ENCODE data around the gene DAB1.

The DAB1 gene

DNA sequence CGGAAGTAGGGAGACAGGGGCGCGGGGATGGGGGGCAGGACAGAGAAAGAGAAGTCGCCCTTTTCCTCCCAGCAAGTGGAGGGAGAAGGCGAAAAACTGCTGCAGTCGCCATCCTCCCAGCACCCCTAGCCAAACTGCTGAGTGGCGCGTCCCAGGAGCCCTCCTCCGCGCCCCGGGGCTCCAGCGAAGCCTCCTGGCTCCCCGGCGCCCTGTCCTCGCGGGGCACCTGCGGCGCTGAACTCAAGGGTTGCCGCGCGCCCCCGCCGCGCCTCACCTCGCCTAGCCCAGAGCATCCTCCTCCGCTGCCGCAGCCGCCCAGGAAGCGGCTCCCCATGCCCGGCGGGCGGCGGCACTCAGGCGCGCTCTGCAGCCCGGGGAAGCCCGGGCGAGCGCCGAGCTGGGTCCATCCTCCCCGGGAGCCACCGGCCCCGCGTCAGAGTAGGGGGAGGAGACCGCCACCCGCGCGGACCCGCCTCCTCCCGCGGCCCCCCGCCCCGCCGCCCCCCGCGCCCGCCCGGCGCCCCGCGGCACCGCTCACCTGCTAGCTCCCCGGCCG is at the start of gene DAB1:
Gene DAB1, minus strand, starts transcription at position 405 of the 556 bp plus-strand sequence. CDS start 133,030 bp downstream, outside the sequence.
- DNase-seq, result no peak

DNA sequence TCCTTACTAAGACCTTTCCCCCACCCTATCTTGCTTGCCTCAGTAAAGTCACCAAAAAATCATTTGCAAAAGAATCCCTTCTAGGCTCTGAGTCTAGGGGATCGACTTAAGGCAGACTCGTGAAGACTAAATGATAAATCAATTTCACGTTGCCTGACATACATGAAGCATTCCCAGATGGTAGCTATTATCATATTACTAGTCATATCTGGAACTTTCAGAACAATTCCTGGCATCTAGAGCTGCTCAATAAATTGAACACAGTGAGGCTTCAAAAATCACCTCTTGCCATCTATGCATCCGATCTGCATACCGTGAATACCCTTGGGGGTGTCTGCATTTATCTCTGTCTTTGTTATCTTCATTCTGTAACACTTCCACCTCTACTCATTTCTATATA is 49.6 kb upstream of the DAB1 start:
- no peak for DNase-seq

DNA sequence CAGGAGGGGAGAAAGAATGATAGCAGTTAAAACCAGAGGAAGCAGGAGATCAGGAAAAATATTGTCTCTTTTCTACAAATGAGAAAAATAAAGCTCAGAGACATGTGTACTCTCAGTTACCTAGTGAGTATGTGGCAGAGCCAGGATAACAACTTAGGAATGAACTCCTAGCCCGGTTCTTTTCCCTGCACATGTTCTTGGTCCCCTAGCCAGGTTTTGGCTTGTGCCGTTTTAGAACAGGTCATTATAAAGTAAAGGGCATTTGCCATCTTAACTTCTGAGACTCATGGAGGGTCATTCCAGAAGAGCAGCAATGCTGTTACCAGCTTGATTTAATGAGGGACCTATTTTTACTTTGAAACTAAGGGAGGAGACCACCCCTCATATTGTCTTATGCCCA is 48.1 kb upstream of the DAB1 start:
- no peak for DNase-seq

DNA sequence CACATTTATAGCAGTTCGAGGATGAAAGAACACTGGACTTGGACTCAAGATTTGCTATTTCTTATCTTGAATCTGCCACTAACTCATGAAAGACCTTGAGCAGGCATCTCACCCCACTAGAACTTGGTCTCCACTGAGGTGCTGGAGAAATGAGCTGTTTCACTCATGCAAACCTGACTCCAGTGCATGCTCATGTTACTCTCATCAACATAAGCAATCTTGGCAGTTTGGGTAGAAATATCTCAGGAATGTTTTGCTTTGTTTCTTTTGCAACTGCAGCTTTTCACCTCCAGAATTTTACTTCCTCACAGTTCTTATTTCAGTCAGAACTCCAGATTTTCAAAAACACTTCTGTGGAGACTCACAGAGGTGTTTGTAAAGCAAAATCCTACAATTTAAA is 46.2 kb upstream of the DAB1 start:
- no peak for DNase-seq

DNA sequence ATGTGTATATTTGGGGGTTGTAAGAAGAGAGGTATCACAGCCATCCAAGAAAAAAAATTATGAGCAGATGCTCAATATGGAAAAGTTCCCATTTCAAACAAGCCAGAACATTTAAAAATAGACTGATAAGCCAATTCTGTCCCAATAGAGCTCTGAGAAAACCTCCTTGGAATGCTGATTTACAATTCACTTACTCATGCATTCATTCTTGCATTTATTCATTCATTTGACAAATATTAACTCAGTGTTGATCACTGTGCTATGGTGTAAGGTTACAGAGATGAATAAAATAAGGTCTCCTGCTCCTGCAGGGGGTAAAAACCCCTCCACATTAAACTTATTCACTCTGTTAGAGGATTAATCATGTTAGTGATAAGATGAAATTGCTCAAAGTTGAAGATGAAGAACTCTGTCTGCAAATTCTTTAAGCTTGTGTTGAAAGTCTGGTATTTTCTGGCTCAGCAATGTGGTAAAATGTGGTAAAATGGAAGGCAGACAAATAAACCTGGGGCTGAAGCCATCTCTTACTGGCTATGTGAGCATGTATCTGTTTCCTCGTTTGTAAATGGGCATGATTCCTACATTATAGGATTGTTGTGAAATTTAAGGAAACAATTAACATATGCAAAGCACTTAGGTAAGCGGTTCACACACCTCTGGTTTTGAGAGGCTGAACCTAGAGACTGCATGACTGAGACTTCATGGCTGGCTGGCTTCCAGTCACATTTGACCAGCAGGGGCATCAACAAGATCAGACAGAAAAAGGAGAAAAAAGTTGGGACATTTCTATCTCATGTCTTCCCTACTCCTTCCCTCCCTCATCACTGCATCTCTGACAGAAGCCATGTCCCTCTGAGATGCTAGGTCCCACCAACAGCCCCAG is 45.0 kb upstream of the DAB1 start:
- DNase-seq, result no peak

DNA sequence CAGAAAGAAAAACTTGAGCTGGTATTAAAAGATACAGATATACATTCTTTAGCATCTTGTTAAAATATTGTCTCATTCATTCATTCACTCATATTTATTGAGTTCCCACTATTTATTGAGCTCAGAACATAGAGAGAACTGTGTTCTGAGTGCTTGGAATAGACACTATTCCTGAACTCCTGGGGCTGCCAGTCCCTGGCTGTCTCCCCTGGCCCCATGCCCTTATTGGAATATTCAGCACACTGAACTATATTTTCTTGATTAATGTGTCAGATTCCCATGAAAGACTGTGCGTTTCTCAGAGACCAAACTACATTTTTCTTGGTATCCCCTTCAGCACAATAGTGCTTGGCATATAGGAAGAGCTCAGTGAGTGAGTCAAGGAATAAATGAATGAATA is 44.0 kb upstream of the DAB1 start:
- DNase-seq, result no peak

DNA sequence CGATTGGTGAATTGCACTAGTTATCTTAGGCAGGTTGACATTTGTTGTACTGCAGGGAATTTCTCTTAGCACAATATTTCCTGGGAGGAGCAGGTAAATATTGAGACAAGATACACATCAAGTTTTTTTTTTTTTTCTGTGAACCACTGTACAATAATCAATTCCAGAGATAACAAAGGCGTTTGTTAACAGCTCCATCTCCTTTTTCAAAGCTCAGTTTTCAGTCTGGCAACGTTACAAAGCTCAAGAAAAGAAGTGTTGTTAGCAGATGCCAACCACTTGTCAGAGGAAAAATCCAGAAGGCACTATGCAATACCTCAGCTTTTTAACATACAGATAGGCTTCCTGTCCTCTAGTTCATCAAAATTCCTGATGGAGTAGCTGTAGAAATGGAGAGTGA is 40.9 kb upstream of the DAB1 start:
- DNase-seq, result no peak

DNA sequence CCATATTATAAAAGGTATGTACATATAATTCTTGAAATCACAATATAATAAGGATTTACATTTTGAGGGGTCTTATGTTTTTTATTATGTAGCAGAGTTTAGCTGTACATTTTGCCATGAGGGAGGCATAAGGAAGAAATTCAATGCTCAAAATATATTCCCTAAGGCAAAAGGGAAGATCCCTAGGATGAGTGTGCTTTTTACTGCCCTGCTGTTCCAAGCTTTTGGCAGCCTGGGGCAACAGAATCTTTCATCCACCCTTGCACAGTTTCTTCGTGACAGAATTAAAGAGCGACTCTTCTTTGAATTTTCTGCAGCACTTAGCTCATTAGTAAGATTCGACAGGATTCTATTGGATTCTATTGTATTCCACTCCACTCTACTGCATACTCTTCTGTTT is 39.5 kb upstream of the DAB1 start:
- DNase-seq, result no peak

DNA sequence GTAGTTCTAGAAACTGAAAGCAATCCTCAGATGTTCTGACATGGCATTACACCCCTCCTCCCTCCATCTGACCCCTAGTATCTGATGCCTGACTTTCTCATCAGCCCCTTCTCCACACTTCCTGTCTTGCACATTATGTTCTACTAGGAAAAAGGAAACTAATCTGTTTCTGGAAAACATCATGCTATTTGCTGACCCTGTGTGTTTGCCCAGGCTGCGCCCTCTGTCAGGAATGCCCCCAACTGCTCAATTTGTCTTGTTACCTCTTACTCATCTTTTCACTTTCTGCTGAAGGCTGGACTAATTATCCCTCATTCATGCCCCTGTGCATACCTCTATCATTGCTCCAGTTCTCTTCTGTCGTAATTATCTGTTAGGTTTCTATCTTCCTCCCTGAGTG is 37.5 kb upstream of the DAB1 start:
- no peak for DNase-seq

DNA sequence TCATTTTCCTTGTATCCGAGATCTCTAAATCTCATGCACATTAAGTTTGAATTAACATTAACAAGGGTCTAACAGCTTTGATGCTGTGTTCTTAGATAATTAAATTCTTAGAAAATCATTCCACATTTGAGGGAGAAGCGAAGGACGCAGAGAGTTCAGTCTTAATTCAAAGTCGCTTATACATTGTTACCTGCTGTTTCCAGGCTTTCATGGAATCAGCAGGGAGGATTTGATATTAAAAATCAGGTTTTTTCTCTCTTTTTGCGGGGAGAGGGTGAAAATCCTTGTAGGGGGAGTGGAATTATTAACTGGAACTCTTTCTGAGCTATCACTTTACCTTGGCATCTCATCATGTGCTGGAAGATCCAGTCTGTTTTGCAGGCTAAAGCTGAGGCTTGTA is 27.7 kb upstream of the DAB1 start:
- DNase-seq, result no peak

DNA sequence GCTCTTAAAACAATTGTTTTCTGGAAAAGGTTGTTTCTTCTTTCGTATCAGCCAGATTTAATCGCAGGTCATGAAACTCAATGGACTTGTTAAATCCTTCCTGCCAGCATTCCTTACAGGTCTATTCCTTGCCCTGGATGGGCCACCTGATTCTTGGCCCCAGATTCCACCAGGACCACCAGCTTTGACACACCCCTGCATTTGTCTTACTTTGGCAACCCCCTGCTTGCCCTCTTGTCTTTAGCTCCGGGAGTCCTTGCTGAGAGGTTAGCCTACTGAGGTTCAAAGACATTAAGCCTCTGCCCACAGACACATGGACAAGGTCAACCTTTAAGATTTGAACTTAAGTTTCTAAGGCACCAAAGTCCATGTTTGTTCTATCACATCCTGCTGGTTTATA is 27.1 kb upstream of the DAB1 start:
- DNase-seq, result no peak

DNA sequence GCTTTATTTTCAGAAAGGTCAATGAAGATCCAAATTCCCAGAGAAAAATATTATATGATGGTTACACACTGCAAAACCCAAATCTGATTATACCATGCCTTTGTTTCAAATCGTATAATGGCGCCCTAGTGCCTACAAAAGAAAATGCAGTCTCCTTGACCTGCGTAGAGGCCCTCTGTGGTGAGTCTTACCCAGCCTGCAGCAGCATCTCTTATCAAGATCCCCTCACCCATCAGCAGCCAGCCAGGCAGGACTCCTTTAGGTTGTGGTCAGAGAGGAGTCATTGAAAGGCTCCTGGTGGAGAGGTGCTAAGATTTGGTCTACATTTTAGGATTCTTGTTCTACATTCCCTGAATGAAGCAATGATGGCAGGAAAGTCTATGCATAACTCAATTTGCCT is 23.7 kb upstream of the DAB1 start:
- DNase-seq, result no peak

DNA sequence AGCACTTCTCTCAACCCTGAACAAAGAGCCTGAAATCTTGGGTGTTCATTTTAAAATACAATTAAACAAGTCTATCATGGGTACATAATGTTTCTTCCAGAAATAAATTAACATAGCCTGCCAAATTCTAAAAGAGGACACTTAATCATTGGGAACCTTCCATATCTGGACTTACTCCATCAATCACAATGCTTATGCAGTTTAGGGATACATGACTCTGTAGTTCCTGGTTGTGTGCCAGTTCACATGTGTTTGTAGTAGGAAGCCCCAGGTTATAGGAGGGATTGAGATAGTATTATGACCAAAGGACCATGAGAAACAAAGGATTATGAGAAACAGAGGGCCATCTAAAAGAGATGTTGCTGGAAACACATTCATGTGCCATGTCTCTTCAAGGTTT is 19.1 kb upstream of the DAB1 start:
- no peak for DNase-seq

DNA sequence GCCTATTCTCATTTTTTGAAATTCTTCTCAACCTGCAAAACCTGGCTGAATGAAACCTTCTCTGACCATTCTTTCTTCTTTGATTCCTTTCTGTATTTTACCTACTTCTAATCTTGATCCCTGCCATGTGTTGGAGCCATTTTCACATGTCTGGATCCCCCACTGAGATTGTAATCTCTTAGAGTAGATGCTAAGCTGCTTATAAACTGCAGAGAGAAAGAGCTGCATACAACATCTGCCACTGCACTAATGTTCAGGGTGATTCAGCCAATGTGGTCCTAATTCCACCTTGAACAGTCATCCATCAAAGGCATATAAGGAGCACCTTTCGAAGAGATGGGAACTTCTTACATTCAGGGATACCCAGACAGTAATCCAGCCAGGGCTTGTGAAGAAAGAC is 16.2 kb upstream of the DAB1 start:
- no peak for DNase-seq

DNA sequence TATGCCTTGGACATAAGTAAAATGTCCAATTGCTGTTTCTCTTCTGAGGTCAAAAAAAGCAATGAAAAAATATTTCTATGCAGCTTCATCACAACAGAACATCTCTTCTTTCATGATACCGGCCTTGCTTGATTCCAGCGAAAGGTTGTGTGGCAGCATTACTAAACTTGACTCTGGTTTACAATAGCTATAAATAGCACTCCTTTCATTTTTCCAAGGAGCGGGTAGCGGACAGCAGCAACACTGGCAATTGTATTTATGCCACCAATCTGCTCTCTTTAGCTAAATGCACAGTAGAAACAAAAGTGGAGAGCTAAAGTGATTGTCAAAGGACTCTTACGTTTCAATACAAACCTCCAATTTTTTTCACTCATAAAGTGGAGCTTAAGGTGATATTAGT is 7.5 kb upstream of the DAB1 start:
- no peak for DNase-seq

DNA sequence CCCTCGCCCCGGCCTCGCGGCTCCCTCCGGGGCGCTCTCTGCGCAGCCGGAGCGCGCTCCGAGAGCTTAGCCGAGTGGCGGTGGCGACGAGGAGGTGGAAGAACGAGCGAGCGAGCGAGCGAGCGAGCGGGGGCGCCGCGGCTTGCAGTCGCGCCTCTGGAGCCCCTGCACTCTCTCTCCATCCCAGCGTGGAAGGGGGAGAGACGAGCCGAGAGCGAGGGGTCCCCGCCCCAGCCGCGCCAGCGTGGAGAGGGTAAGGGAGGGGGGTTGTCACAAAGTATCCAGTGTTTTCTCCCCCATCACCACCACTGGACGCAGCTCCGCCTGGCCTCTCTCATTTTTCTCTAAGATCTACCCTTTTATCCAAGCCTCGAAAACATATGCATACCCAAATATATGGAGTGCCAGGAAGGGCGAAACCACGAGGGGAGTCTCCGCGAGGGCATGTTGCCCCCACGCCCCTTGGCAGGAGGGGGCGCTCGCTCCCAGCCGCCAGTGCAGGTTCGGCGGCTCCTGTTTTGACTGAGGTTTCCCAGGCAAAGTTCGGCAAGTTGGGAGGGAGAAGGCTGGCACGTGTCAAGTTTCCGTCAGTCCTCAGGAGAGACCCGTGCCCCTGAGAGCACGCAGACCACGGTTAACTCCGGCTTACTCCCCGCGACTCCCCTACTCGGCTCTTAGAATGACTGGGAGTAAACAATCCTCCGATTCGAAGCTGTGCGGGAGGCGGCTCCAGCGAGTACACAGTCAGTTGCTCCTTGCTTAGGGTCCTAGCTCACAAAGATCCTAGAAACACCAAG is 569 bp upstream of the DAB1 start:
- DNase-seq, result no peak

DNA sequence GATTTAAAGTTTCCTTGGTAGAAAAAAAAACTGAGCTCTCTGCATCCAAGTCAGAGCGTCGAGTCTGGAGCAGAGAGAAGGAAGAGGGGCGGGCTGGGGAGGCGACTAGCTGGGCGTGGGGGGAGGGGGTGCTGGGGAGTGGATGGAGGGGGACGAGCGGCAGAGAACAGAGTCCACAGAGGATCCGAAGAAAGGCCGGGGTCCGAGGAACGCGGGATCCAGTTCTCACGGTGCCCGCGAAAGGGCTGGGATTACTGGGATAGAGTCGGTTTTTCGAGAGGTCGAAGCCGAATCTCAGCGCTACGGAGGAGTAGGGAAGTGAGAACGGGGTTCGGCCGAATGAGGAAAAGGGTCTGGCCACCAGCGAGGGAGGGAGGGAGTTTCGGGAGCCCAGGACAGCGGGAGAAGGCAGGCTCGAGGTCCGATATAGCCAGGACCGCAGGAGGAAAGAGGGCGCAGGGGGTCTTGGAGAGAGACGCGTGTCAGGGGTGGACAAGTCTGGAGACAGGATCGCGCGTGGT is 665 bp downstream of the DAB1 start:
- no peak for DNase-seq

DNA sequence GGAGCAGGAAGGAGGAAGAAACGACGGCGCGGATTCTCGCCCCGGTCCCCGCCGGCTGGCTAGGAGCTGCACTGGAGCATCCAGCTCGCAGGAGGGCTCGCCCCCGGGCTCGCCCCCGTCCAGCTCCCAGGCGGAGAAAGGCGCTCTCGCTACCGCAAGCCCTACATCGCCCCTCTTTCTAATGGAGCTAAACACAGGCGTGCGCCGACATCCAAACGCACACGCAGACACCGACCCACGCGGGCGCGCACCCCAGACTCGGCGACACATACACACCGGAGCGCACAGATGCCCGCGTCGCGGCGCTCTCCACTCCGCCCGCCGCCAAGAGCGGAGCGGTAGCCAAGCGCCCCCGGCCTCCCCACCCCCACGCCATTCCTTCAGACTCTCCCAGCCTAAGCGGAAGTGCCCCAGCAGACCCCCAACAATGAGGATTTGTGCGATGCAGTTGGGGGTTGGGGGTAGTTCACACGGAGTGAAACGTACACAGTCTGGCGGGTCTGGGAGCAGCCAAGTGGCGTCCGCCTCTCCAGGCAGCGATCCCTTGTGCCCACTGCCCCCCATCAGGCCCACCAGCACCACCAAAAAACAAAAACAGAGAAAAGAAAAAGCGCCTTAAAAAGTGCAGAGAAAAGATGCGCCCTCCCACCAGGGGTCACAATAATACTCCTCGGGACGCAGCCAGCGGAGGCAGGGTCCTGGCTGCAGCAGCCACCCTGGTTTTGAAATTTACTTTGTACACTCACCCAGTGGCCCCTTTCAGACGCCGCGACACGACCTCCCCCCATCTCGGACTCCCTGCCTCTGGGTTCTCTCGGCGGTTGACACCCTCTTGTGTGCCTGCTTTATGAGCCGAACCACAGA is 1.4 kb downstream of the DAB1 start:
- DNase-seq, result no peak

DNA sequence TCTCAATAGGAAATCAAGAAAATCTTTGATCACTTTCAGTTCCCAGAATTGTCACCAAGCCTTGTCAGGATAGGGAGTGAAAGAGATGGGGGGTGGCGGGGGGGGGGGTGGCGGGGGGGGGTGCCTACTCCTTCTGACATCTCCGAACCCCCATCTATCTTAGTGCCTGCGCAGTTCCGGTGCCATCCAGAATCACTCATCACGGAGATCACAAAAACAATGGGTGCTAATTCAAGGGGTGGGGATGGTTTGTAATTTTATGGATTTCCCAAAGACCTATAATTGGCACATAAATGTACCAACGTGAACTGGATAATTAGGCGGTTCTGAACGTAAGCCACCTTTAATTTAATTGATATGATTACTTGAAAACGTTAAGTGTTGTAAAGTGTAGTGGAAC is 2.1 kb downstream of the DAB1 start:
- no peak for DNase-seq

DNA sequence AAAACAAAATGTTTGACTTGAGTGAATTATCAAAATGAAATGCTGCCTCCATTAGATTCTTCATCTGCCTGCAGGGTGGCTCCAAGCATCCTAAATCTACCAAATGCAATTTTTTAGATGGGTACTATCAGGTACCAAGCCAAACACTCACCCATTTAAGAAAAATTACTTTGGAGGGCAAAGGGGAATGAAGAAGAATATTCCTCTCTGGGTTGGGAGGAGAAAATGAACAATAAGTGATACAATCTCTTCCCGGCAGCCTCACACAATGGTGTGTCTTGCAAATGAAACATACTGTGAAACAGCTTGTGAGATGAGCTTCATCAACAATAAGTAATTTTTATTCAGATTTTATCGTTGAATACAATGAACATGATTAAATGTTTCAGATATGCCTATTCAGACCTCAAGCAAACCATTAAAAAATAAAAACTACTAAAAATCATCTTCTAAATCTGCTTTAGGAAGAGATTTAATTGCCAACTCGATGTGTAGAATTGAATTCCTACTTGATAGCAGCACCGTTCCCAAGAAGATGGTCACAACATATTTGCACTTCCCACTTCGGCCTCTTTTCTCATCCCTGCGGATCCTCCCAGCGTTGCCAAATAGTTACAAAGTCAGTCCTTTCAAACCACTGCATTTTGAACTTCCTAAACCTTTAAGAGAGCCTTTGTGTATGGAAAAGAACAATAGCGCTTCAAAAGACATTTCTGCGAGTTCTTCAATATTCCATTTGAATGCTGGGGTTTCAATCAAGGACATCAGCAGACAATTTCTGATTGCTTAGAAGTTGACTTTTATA is 2.7 kb downstream of the DAB1 start:
- no peak for DNase-seq

DNA sequence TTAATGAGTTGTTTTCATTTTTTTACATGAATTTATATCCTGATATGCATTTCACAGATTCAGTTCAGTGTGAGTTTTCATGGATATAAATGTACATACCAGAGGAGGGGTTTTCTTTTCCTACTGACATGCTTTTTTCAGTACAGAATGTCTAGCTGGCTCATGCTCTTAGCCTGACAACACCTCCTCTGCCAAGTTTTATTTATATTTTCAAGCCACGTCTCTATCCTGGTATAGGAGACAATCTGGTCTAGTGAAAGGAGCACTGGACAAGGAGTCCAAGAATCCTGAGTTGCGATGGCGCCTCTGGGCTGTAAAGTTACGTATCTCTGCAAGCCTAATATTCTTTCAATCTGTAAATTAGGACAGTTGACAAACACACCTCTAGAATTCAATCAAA is 4.9 kb downstream of the DAB1 start:
- no peak for DNase-seq

DNA sequence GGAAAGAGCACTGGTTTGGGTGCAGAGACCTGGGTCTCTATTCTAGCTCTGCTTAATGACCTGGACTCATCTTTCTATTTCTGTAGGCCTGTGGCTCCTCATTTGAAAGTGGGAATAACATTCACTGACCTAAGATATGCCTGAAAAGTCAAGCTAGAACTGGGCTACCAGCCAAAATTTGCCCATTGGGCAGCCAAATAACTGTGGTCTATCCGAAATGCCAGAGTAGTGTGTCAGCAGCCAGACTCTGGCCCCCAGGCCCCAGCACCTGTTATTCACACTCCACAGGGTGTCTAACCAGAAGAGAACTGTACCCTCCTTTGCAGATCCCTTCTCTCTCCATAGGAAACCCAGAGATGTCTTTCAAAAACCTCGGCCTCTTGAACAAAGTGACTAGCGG is 12.6 kb downstream of the DAB1 start:
- no peak for DNase-seq

All from NCI-H1048 (cell line).